HG02981 (cell line): ENCODE measurements around the gene CNPY2.
A peak's percentile ranks its signal among the peaks of the same experiment; 100 is the strongest.
"Not testable (repeated sequence)": the region's sequence is repeated elsewhere in the genome, so short reads cannot be mapped to it uniquely, and the experiment has no call there.

Experiments
- ATAC-seq: cut with Tn5 transposase; IDR thresholded peaks from one replicate; pipeline ENCODE4 v1.9.1; 2021; ENCODE audit warnings: mild to moderate bottlenecking, moderate library complexity; ENCODE audit not compliant: unreplicated experiment

Gene CNPY2

DNA sequence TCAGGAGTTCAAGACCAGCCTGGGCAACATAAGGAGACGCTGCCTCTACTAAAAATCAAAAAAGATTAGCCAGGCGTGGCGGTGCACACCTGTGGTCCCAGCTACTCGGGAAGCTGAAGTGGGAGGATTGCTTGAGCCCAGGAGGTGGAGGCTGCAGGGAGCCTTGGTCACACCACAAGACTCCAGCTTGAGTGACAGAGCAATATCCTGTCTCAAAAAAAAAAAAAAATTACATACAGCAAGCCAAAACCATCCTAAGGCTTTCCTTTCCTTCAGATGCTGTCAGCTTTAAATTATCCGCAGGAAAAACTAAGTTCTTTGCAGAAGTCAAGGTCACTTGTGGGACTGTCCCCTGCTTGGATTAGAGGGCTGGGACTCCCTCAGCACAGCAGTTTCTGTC is 17.0 kb downstream of the CNPY2 start:
- ATAC-seq, result no peak

DNA sequence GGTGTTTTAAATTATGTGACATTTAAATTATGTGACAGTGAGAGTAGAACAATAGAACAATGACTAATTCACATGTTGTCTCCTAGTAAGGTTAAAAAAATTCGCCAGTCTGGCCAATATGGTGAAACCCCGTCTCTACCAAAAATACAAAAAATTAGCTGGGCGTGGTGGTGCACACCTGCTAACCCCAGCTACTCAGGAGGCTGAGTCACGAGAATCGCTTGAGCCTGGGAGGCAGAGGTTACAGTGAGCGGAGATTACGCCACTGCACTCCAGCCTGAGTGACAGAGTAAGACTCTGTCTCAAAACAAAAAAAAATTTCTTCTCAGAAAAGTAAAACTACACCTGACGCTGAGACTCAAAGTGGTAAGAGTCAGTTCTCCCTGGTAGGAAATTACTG is 18.4 kb downstream of the CNPY2 start:
- no peak for ATAC-seq

DNA sequence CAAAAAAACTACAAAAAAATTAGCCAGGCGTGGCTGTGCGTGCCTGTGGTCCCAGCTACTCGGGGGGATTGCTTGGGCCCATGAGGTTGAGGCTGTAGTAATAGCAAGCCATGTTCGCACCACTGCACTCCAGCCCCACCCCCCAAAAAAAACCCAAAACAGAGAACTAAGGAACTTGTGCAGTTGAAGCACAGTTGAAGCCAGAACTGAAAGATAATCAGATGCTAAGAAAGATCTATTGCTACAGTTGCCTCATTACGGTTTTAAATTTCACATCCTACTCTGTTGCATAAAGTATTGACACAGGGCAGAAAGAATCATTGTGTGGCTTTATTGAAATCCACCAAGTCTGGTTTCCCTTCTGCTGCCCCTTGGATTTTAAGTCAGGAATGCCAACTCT is 19.5 kb downstream of the CNPY2 start:
- ATAC-seq, result no peak

DNA sequence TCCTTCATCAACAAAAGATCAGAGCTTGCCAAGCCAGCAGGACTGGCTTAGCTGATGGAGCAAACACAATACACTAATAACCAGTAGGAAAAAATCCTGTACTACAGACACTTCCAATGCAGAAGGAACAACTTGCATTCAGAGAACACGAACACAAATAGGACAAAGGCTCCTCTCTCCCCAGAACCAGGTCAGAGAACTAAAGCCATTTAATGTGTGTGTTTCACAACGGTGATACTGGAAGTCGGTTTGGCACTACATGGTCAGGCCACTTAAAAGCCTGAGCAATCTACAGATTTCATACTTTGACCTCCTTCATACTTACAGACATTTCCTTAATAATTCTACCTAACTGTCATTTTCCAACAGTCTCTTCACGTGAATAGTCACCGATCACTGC is 22.0 kb downstream of the CNPY2 start:
- ATAC-seq, result no peak

DNA sequence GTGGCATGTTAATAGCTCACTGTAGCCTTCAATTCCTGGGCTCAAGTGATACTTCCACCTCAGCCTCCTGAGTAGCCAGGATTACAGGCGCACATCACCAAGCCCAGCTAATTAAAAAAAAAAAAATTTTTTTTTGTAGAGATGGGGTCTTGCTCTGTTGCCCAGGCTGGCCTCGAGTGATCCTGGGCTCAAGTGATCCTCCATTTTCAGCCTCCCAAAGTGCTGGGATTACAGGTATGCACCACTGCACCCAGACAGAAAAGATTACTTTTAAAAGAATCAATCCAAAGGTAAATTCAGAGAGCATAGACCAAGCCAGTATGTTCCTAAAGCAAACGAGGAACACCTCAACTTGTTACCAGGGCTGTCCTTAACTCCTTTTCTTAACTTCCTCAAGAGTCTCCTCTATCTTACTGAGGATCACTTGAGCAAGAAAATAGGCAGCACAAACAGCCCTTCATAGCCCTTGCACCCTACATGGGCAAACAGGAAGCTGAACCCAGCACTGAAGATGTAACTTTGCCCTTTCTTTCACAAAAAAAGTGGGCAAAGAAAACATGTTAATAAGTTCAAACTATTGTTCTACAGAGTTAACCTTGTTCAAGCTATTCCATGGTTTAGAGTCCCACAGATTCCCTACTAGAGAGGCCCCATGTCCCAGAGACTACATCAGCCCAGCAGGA is 26.9 kb downstream of the CNPY2 start:
- no peak for ATAC-seq

DNA sequence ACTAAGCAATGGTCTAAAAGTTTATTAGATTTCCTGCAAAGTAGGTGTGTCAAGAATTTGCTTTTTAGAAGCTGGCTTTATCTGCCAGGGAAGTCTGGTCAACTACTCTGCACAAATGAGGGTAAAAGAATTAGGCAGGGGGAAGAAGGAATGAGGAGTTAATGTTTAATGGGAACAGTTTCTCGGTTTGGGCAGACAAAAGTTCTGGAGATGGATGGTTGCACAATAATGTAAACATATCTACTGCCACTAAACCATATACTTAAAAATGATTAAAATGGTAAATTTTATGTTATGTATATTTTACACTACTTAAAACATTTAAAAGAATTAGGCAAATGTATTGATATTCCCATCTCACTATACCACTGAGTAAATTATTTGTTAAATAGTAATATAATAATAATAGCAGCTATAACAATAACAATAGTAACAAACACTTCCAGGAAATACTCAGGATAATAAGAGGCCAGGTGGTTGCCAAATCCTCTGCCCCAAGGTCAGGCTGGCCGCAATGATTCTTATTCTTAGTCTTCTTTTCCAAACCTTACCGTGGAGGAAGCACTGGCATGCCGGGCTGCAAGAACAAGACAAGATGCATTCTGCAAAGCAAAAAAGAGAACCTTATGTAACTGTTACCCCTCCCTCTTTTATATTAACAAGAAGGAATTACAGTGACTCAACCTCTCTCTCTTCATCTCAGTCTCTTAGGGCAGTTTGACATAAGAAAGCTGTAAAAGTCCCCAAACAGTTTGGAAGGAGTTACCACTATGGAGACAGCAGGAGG is 29.6 kb downstream of the CNPY2 start:
- no peak for ATAC-seq

DNA sequence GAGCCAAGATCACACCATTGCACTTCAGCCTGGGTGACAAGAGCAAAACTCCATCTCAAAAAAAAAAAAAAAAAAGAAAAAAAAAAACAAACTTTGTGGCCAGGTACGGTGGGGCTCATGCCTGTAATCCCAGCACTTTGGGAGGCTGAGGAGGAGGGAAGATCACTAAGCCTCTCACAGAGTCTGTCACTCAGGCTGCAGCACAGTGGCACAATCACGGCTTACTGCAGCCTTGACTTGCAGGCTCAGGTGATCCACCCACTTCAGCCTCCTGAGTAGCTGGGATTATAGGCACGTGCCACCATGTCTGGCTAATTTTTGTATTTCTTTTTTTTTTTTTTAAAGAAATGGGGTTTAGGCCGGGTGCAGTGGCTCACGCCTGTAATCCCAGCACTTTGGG is 31.5 kb downstream of the CNPY2 start:
- not testable (repeated sequence) for ATAC-seq

DNA sequence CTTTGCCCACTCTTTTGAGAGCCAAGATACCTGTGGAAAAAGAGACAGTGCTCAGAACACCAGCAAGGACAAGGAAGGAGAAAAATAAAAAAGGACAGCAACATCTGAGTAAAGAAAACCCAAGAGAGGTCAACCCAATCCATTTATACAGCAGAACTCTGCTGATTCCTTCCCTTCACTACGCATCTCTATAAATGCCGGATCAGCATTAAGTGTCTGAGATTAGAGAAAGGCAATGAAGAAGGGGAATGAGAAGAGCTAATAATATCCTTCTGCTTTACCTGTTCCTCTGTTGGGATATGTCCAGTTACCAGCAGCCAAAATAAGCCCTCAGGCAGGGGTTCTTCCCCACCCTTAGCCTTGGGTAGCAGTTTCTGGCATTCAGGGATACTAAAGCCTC is 33.2 kb downstream of the CNPY2 start:
- no peak for ATAC-seq

DNA sequence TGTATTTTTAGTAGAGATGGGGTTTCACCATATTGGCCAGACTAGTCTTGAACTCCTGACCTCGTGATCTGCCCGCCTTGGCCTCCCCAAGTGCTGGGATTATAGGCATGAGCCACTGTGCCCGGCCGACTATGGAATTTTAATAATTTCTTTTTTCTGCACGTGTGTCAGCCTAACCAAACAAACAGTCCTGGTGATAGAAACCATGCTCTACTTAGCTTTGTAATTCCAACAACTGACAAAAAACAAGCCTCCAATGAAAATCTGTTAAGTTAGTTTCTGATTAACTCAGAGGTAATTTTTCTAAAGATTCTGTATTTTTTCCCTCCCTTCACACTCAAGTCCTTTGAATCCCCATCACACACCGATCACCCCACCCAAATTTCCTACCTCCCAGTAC is 33.8 kb downstream of the CNPY2 start:
- ATAC-seq, result no peak

DNA sequence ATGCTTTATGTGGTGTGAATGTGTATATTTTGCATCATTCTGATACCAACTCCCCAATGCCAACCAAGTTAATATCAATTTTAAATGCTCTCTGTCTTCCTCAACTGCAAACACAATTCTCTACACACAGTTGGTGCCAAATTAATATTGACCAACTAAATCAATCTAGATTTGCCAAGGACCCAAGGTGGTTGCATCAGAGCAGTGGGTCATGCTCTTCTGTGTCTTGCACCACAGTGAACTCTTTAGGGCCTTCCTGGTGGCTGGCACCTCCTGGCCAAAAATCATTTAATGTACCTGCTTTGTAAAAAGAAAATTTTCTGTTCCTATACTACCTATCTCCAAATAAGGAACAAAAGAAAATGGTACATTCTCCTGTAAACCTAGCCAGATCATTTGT is 34.9 kb downstream of the CNPY2 start:
- no peak for ATAC-seq

DNA sequence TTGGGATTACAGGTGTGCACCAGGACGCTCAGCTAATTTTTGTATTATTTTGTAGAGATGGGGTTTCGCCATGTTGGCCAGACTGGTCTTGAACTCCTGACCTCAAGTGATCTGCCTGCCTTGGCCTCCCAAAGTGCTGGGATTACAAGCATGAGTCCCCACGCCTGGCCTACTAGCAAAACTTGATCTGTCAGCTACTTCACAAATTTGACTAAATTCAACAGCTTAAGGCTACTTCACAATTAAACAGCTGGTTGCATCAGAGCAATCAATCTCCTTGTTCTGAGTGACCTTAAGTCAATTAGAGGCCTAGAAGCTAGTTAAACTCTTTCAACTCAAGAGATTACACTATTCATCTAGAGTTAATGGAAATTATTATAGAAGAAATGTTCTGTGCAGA is 36.9 kb downstream of the CNPY2 start:
- no peak for ATAC-seq

DNA sequence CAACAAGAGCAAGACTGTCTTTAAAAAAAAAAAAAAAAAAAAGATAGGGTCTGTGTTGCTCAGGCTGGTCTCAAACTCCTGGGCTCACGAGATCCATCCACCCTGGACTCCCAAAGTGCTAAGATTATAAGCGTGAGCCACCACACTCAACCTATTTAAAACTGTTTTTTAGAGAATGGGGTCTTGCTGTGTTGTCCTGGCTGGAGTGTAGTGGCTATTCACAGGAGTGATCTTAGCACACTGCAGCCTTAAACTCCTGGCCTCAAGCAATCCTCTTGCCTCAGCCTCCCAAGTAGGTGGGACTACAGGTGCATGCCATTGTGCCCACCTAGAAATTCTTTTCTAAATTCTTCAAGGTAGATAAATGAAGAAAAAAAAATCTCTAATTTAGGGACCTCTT is 41.5 kb downstream of the CNPY2 start:
- no peak for ATAC-seq

DNA sequence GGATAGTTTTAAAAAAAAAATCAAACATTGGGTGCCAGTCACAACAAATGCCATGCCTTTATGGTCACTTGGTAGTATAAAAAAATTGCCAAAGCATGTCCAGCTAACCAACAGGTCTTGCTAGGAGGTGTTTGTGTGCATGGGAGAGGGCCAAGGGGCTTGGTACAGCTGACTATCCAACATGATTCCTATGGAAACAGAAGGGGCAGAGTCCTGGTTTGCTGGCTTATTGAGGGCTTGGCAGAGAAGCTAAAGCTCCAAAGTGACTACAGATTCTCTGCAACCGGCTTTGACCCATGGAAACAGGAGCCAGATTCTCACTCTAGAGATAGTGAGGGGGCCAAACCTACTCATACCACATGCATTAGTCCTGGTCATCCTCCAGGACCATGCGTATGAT is 43.3 kb downstream of the CNPY2 start:
- ATAC-seq, result not testable (repeated sequence)

DNA sequence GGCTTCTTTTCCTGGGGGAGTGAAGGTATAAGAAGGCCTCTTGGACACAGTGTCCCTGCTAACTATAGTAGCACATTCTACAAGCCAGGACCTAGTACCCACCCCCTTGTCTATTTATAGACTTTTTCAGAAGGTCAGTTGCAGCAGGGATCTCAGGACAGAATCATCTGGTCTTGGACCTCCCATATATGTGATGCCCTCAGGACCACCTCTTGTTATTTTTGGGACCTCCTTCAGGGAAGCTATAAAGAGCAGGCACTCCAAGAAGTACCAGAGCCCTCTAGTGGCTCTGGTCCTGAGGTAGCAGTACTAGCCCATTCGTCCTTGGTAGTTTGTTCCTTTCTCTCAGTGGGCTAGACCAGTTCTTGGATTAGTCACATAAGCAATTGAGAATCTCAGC is 44.8 kb downstream of the CNPY2 start:
- no peak for ATAC-seq

DNA sequence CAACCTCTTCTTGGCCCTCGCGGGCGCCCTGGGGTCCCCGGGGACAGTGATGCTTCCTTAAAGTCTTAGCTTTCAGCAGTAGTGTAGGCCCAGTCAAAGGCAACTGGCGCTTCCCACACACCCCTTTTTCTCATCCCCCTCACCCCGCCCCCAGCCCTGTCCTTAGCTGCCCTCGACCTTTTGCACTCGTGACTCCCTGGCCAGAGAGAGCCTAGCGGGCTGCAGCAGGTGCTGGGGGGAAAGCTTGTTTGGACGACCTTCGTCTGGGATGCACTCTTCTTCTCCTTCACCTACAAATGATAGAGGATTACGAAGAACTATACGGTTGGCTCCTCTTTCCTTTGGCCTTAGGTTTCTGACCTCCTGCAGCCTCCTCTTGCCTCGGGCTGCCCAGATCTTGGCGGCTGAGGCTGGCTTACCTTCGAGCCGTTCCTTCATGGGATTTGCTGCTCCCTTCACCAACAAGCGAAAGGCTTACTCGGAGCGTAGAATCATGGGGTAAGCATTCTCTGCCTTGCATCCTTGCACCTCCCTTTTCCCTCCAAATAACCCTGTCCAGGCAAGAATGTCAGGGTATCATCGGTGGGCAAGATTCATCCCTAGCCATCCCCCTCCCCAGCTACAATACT is 48.2 kb downstream of the CNPY2 start:
- ATAC-seq, result no peak

DNA sequence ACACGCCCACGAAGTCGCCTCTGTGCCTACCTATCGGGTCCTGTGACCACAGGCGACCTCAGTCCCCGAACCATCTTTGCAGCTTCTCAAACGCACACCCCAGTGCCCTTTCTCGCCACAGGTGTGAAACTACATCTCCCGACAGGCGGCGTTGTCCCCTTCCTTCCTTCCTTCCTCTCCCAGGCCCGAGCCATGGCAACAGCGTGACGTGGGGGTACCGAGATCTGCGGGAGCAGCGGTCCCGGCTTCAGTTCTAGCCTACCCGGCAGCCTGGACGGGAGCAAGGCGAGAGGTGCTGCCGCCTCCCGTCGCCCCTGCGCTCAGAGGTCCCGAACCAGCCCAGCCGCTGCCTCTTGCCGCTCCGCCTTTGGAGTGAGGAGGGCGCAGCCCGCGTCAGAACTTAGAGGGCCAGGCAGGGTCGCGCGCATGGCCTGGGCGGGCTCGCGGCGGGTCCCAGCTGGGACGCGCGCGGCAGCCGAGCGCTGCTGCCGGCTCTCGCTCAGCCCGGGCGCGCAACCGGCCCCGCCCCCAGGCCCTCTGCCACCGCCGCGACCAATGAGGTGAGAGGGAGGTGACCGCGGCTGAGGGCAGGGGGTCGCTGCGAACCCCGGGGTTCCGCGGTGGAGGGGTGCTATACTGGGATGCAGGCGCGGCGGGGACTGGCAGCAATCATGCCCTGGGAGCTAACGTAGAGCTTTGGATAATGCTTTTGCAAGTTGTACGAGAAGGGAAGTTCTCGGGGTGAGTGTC is 48.9 kb downstream of the CNPY2 start, which contains the start of gene COQ10A:
TSS of gene COQ10A (plus strand) at position 250 of the 750 bp plus-strand sequence. CDS start at position 427, 177 bp downstream.
- peak; percentile 87 for ATAC-seq

DNA sequence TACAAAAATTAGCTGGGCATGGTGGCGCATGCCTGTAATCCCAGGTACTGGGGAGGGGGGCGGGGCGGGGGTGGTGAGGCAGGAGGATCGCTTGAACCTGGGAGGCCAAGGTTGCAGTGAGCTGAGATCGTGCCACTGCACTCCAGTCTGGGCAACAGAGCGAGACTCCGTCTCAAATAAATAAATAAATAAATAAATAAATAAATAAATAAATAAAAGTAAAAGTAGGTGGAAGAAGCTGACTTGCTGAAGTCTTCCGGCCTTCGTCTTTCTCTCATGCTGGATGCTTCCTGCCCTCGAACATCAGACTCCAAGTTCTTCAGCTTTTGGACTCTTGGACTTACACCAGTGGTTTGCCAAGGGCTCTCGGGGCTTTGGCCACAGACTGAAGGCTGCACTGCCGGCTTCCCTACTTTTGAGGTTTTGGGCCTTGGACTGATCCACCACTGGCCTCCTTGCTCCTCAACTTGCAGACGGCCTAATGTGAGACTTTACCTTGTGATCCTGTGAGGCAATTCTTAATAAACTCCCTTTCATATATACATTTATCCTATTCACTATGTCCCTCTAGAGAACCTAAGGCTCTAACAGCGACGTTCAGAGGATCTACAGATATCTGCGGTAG is 49.6 kb downstream of the CNPY2 start:
- ATAC-seq, result not testable (repeated sequence)

DNA sequence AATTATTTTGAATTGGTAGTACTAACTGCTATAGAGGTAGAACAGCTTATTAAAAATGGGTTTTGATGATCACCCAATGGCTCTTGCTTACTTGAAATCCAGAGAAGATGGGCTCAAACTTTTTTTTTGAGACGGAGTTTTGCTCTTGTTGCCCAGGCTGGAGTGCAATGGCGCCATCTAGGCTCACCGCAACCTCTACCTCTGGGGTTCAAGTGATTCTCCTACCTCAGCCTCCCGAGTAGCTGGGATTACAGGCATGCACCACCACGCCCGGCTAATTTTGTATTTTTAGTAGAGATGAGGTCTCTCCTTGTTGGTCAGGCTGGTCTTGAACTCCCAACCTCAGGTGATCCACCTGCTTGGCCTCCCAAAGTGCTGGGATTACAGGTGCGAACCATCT is 52.8 kb downstream of the CNPY2 start:
- ATAC-seq, result not testable (repeated sequence)

DNA sequence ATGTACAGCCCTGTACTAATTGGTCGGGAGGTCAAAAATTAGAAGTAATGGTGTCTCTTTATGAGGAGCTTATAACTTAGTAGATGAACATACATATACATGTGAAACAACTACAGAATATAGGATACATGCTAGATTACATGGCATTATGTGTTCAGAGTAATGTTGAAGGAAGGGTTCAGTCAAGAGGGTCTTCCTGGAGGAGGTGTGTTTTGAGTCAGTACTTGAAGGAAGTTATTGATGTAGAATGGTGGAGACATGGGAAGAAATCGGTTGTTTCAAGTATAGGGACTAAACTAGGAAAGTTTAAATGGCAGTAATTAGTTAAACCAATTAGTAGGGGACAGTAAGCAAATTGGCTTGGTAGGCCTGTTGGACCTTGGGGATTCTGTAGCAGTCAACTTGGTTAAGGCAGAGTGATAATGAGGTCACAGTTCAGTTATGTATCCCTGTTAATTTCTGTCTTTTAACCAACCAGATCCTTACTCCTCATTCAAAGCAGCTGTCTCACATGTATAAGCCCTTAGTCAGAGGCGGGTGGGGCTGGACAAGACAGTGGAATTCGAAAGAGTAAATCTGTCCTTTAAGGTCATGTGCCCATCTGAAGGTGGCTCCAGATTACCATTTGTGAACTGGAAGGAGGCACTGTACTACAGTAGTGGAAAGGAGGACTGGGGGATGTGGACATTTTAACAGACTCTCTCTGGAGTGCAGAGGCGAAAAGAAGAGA is 54.1 kb downstream of the CNPY2 start:
- ATAC-seq, result no peak

DNA sequence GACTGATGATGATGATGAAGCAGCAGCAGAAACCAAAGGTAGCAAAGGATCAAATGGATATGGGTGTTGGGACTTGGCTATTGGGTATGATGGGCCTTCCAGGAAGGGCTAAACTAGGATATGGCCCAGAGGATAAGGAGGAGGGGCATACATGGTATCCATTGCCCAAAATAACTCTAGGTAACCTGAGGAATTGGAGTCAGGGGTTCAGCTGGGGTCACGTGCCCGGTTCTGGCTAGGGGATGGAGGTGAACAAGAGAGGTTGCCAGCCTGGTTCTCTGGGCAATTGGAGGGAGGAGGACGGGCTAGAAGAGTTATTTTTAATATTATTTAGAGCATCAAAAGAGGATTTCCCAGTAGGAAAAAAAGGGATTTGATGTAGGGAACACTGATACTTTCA is 54.9 kb downstream of the CNPY2 start:
- no peak for ATAC-seq
